ENCODE data around the gene GSG1L.

The GSG1L gene

DNA sequence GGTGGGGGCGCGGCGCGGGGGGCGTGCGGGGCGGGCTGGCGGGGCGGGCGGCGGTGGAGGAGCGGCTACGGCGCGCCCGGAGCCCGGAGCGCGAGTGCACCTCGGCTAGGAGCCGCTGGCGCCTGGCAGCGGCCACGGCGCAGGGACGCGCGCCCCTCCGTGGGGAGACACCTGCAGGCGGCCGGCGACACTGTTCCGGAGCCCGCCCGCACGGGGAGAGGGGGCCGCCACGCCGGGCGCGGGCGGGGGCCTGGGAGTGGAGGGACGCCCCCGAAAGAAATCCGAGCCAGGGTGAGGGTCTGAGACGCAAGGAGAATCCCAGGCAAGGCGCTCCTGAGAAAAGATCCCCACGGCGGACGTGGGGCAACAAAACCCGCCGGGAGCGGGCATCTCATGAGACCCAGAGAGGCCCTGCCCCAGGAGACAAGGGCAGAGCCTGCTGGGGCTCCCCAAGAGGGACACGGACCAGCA lies at the start of gene GSG1L:
Gene GSG1L (minus strand): TSS at position 124 of the 471 bp plus-strand sequence. CDS start 290 bp downstream, outside the sequence.
- DNase-seq (ENCODE audit: low read depth, low spot score): no peak

GRCh38 chr16:28112908-28113307 lies 49.4 kb upstream of the GSG1L start:
- no peak for DNase-seq (ENCODE audit: low read depth, low spot score)

DNA sequence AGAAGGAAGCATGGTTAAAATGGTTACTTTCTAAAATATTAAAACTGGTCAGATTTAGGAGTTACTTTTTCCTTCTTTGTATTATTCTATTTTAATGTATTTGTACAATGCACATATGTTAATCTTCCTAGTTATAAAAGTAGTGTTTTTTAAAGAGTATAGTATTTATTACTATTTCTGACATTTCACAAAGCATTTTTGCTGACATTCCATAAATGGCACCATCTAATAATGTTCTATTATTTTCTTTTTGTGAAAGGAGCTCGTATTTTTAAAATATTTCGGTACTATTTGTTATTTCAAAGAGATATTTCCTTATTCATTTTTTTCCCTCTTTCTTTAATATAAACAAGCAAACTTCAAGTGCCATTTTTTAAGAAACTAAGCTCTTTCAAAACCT lies 47.5 kb upstream of the GSG1L start:
- DNase-seq (ENCODE audit: low read depth, low spot score): no peak

DNA sequence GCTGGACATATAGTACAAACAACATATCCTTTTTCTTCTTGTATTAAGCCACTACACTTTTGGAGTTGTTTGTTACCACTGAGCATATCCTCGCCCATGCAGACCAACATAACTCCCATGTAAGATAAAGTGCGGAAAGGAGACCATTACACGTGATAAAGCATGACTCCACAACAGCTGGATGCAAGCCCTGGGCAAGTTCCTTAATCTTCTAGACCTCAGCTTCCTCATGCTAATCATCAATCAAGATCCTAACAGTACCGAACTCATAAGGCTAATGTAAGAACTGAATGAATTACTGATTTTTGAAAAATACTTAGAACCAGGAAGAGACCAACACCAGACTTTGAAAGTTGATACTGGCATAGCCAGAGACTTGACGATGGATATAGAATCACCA lies 47.0 kb upstream of the GSG1L start:
- DNase-seq (ENCODE audit: low read depth, low spot score): no peak

- DNase-seq (ENCODE audit: low read depth, low spot score): no peak
These were observed 46.6 kb upstream of the GSG1L start for GRCh38 chr16:28110074-28110473.

DNA sequence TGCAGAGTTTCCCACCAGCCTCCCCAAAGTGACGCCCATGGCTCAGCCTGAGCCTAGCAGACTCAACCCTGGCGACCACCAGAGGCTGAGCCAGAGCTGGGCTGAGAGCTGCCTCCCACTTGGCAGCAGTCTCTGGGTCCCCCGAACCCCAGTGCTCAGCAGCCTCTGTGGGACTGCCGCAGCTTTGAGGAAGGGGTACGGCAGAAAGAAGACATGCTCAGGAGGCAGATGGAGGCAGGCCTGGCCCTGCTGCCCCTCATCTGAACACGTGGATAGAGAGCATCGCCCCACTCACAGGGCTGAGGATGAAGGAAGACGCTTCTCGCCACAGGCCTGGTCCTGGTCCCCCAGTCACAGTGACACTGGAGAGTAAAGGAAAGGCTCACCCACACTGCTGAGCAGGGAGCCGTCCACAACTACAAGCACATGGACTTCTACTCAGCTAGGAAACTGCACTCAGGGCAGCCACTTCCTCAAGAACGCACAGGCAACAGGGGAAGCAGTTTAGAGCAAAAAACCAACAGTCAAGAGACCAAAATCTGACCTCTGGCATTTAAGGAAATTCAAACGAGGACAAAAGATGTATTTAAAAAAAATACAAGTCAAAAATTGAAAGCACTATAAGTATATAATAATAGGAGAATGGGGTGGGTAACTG lies 45.2 kb upstream of the GSG1L start:
- no peak for DNase-seq (ENCODE audit: low read depth, low spot score)

DNA sequence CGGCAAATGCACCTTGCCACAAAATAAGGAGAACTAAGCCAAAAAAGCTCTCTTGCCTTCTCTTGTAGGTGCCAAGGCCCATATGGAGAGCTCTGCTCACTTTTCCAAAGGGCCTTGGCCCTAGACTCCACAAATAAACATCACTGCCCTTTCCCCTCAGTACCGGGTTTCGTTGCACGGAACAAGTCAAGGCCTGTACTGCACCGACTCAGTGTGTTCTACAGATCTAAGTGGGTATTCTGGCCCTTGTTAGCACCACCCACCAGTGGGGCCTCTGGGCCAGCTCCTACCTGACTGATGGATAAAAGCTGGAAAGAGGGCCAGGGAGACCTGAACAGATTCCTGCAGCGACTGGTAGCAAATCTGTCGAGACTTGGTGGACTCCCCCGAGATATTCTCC lies 43.7 kb upstream of the GSG1L start:
- no peak for DNase-seq (ENCODE audit: low read depth, low spot score)

DNA sequence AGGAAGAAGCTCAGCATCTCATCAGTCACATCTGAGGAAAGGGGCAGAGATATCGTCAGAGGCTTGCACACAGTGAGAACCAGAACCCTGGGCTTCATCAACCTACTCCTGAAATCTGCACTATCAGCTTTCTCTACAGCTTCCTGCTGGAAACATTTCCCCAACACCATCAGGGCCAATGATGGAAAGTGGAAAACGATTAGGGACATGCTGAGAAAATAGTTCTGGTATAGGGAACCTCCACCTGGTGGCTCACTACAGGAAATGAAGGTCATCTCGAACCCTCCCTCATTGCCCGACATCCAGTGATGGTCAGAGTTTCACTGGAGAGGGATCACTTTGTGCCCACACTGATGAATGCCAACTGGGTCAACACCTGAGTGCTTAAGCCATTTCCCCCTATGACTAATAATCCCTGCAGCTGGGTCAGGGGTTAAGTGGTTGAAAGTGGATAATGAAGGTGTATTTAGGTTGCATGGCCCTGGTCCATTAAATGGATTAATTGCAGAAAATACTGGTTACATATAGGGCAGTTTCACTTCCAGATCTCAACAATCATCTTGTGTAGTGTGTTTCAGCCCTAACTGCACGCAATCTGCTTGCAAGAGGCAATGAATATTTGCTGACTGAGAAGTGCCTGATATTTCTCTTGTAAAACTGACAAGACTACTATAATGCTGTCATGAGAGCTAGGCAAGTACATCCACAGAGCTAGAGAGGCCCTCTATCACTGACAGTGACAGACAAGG lies 43.1 kb upstream of the GSG1L start:
- no peak for DNase-seq (ENCODE audit: low read depth, low spot score)

GRCh38 chr16:28105954-28106353 lies 42.4 kb upstream of the GSG1L start:
- DNase-seq (ENCODE audit: low read depth, low spot score): no peak

DNA sequence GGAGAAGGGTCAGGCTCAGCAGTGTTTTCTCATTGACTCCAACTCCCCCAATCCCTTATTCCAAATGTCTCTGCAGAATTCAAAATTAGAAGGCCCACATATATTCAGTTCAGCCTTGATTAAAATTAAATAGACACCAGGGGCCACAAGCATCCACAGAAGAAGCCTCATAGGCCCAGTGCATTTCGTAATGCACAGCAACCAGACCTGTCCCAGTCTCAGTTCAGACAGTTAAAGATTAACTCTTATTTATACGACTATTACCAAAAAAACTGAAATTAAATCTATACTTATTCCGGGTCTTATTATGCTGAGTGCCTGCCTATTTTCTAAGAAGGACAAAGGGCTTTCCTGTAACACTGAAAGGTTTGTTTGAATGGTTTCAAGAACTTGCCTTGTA lies 41.8 kb upstream of the GSG1L start:
- no peak for DNase-seq (ENCODE audit: low read depth, low spot score)

- no peak for DNase-seq (ENCODE audit: low read depth, low spot score)
These were observed 40.9 kb upstream of the GSG1L start for GRCh38 chr16:28104404-28104803.

- no peak for DNase-seq (ENCODE audit: low read depth, low spot score)
These were observed 40.1 kb upstream of the GSG1L start for GRCh38 chr16:28103516-28104170.

DNA sequence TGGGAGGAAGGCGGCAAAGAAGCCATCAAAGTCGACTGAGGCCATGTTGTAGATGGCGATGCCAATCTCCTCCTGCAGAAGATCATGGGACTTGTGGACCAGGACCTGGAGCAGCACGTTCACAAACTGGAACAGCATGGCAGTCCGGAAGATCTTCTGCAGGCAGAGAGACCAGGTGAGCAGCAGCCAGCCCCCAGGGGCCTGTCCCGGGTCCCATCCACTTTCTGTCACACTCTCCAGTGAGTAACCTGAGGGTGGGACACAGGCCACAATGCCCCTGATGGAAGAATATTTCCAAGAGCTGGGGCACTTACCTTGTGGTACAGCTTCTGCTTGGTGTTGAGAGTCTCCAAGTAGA lies 38.0 kb upstream of the GSG1L start:
- no peak for DNase-seq (ENCODE audit: low read depth, low spot score)

DNA sequence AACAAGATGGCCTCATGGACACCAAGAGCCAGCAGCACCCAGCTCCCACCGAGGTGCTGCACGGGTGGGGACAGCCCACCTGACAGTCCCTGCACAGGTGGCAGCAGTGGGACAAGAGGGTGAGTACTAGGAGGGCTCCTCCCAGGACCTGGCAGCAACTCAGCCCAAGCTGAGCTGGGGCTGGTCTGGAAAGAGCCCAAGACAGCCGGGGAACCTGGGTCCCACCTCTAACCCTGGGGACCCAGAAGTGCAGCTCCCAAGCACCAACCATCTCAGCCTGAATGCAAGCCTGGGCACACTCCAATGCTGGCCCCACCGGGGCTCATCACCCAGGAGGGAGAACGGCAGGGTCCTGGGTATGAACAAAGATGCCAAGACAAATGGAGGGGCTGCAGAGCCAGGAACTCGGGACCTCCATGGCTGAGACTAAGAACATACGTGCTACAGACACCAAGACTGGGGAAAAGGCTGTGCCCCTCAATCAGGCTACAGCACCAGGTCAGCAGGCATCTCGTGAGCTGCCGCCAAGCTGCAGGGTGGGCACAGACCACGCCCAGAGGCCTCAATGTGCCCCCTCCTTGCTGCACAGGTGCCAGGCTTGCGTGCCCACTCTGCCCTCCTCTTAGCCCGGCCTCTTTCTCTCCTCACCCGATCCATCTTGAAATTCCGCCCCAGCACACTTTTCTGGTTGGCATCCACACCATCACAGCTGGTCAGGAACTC lies 37.5 kb upstream of the GSG1L start:
- no peak for DNase-seq (ENCODE audit: low read depth, low spot score)

DNA sequence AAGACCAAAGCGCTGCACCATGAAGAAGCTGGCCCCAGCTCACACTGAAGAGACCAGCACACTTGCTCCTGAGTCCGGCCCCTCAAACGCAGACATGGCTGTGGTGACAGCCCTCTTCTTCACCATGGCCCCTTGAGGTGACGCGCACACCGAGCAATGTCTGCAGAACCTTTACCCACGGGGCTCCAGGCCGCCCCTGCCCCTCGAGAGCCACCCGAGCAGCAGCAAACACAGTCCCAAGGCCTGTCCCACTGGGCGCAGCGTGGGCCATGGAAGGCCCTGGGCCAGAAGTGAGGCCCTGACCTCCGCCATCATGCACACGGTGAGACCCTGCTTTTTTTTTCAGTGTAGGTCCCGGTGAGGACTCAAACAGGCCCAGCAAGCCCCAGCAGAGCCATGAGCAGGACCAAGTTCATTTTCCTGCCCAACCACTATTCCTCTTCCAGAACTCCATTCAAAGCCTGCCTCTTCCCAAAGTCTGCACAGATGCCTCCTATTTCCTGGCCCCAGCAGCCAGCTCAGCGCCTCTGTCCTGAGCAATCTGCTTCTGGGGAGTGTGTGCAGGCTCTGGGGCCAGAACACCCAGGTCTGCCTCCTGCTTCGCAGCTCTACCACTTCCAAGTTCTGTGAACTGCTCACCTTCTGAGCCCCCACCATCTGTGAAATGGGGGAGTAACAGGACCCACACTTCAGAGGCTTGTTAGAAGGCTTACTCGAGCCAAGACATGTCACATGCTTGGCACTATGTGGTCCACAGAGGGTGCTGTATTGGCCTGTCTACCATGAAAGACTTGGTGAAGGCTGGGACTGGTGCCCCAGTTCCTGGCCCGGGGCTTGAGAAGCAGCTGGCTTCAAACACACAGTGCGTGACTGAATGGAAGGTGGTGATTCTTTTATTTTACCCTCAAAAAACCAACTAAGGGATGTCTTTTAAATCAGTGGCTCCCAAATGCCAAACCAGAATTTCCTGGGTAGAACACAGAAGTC lies 35.7 kb upstream of the GSG1L start:
- DNase-seq (ENCODE audit: low read depth, low spot score): no peak

- DNase-seq (ENCODE audit: low read depth, low spot score): no peak
These were observed 34.9 kb upstream of the GSG1L start for GRCh38 chr16:28098171-28098958.

DNA sequence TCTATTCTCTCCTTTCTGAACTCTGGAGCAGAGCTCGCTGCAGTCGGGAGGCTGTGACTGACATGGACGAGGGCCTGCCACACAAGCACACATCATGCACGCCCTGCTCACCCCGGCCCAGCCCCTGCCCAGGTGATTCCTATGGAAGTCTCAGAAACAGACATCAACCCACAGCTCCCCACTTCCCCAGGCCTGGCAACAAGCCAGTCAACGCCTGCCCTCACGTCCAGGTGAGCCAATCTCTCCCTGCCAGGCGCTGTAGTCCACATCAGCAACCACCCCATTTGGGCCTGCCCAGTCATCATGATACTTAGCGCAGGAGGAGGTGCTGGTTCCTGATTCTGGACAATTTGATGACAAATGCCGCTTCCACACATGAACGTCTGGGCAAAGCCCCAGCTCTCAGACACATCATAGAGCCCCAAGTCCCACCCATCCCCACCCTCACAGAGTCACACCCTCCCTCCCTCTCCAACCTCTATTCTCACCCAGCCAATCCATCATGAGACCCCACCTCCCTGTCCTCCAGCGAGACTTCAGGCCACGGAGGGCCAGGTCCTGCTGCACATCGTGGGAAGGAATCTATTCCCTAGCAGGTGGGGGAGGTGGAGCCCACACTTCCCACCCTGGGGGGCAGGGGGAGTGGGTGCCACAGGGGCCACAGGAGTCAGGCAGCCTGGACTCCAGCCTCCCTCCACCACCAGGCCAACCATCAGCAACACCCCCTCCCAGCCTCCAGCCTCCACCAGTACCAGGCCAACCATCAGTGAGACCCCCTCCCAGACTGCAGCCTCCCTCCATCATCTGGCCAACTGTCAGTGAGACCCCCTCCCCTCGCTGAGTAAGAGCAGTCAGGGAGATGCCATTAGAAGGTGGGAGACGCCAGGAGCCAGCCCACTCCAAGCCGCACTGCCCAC lies 33.7 kb upstream of the GSG1L start:
- DNase-seq (ENCODE audit: low read depth, low spot score): no peak

DNA sequence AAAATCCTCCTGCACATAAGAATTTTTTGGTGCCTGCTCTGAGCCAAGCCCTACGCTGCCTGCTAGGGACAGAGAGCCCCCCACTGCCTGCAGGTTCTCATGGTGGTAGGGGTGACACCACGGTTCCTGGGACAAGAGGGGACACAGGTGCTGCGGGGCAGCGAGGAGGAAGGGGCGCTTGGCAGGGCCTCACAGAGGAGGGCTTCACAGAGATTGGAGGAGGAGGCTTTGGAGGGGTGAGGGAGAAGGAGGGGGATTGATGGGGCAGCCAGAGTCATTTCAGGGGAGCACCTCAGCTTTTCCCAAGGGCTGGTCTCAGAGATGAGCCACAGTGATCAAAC lies 29.8 kb upstream of the GSG1L start:
- no peak for DNase-seq (ENCODE audit: low read depth, low spot score)

DNA sequence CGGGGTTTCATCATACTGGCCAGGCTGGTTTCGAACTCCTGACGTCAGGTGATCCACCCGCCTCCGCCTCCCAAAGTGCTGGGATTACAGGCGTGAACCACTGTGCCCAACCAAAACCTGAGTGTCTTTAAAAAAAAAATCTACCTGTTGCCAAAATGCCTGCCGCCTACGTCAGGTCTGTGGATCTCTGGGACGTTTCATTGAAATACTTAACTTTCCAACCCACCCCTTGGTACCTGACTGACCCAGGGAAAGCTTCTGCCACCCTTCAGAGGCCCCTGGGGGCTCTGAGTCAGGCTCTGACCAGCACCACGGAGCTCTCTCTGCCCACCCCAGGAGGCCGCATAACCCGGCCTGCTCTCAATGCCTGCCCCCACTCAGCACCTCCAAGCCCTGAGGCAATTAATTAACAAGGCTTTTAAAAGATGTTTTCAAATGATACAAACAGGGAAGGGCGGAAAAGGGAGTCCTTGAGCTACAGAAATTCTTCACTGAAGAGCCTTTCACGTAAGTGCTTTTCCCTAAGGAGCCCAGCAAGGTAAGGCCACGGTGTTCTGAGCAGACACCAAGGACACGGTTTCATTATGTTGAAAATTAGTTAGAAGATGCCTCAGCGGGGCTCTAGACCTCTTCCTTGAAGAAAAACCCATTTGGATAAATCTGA lies 29.3 kb upstream of the GSG1L start:
- DNase-seq (ENCODE audit: low read depth, low spot score): no peak

Measured in activated naive CD8-positive, alpha-beta T cell treated with anti-CD3 and anti-CD28 coated beads, Interleukin-2, amount 50 U/mL, for 16 hours (primary cell).